GM11168 (cell line): Measurements from ENCODE around the gene IQCK.
"Not testable (repeated sequence)": the region's sequence is repeated elsewhere in the genome, so short reads cannot be mapped to it uniquely, and the experiment has no call there.

Experiments used
- in situ Hi-C: fragments of 300-500 bp; cut with MboI; formaldehyde crosslinking; loops from one replicate; pipeline ENCODE4 v1.12.0; 2022; ENCODE audit warnings: low sequenced_read_pairs; ENCODE audit not compliant: unreplicated experiment

IQCK gene

GRCh38 chr16:19715566-19715965 is 2.5 kb upstream of the IQCK start:
- in situ Hi-C loops = no loop called here

- in situ Hi-C loops = no loop called here
Observed at GRCh38 chr16:19716183-19716582, 1.9 kb upstream of the IQCK start.

- in situ Hi-C loops = not testable (repeated sequence)
Observed at GRCh38 chr16:19716728-19717127, 1.3 kb upstream of the IQCK start.

GRCh38 chr16:19717314-19717713 is 757 bp upstream of the IQCK start:
- in situ Hi-C loops = no loop called here

- in situ Hi-C loops = no loop called here
Observed at GRCh38 chr16:19718624-19718965, 524 bp downstream of the IQCK start.

- in situ Hi-C loops = no loop called here
Observed at GRCh38 chr16:19722269-19722952, 4.3 kb downstream of the IQCK start.

- in situ Hi-C loops = no loop called here
Observed at GRCh38 chr16:19722981-19723380, 4.9 kb downstream of the IQCK start.

GRCh38 chr16:19728636-19728965 is 10.5 kb downstream of the IQCK start:
- in situ Hi-C loops = no loop called here

GRCh38 chr16:19733551-19733950 is 15.5 kb downstream of the IQCK start:
- in situ Hi-C loops = no loop called here

GRCh38 chr16:19735074-19735867 is 17.2 kb downstream of the IQCK start:
- in situ Hi-C loops = no loop called here

- in situ Hi-C loops = no loop called here
Observed at GRCh38 chr16:19737306-19738038, 19.4 kb downstream of the IQCK start.

- in situ Hi-C loops = no loop called here
Observed at GRCh38 chr16:19741354-19741753, 23.3 kb downstream of the IQCK start.

- in situ Hi-C loops = no loop called here
Observed at GRCh38 chr16:19743816-19744159, 25.7 kb downstream of the IQCK start.

- in situ Hi-C loops = no loop called here
Observed at GRCh38 chr16:19744670-19745069, 26.6 kb downstream of the IQCK start.

- in situ Hi-C loops = no loop called here
Observed at GRCh38 chr16:19745286-19746010, 27.4 kb downstream of the IQCK start.

- in situ Hi-C loops = no loop called here
Observed at GRCh38 chr16:19746561-19746960, 28.5 kb downstream of the IQCK start.

GRCh38 chr16:19748389-19749168 is 30.5 kb downstream of the IQCK start:
- in situ Hi-C loops = no loop called here

GRCh38 chr16:19749571-19750080 is 31.6 kb downstream of the IQCK start:
- in situ Hi-C loops = no loop called here

- in situ Hi-C loops = no loop called here
Observed at GRCh38 chr16:19751478-19752385, 33.7 kb downstream of the IQCK start.
